HEK293 (cell line): ENCODE data around the gene MS4A18.

Experiments
- CTCF ChIA-PET: fragments of 350-600 bp; formaldehyde crosslinking; extraction: SDS; loops from one replicate; lab custom pipeline; 2021; ENCODE audit warnings: antibody characterized with exemption; lab: Yijun Ruan, JAX
- POLR2A ChIA-PET: fragments of 300-600 bp; formaldehyde crosslinking; extraction: SDS; loops from one replicate; lab custom pipeline; 2020; ENCODE audit warnings: antibody characterized with exemption, inconsistent platforms; lab: Yijun Ruan, JAX
- H3K27ac ChIP-seq: fragments of 200-500 bp; sonication (Bioruptor generic); 2 replicates; pipeline ENCODE4 v1.5.1; 2014; ENCODE audit warnings: low read depth, low read length, control low read depth, inconsistent platforms; ENCODE audit errors: extremely low read depth
- H3K36me3 ChIP-seq, 2 experiments: fragments of 200-500 bp in 1 of 2; sonication (Bioruptor generic) in 1 of 2; 1 replicate in 1 of 2; 2 replicates in 1 of 2; pipeline ENCODE4 v1.5.1; 2014 to 2017; ENCODE audit warnings: inconsistent platforms in 2 of 2, low read length in 2 of 2; ENCODE audit not compliant: control insufficient read depth in 2 of 2, insufficient read depth in 1 of 2
- H3K4me1 ChIP-seq: fragments of 200-500 bp; sonication (Bioruptor generic); 2 replicates; pipeline ENCODE4 v1.5.1; 2014; ENCODE audit warnings: mild to moderate bottlenecking, low read length, inconsistent platforms; ENCODE audit not compliant: control insufficient read depth, insufficient read depth
- H3K4me3 ChIP-seq: 2 replicates; pipeline ENCODE4 v1.5.1; 2011; ENCODE audit warnings: low read depth, mild to moderate bottlenecking, control low read depth, low read length, moderate library complexity
- H3K9me3 ChIP-seq: fragments of 200-500 bp; sonication (Bioruptor generic); 2 replicates; pipeline ENCODE4 v1.5.1; 2014; ENCODE audit warnings: low read depth, low read length, inconsistent platforms; ENCODE audit not compliant: control insufficient read depth, insufficient read depth
- EGR2 ChIP-seq: fragments of 450-650 bp; formaldehyde crosslinking; IDR thresholded peaks from 2 replicates; pipeline ENCODE4 v1.5.1; 2016; ENCODE audit warnings: low read depth, missing biosample characterization, missing genetic modification characterization
- HOXD13 ChIP-seq: sonication (generic); formaldehyde crosslinking; IDR thresholded peaks from 2 replicates; pipeline ENCODE4 v1.8.0; 2022; ENCODE audit warnings: missing genetic modification reagents, borderline replicate concordance
- KLF1 ChIP-seq: fragments of 450-650 bp; formaldehyde crosslinking; IDR thresholded peaks from 2 replicates; pipeline ENCODE4 v1.5.1; 2016; ENCODE audit warnings: missing biosample characterization, missing genetic modification characterization
- OSR2 ChIP-seq: fragments of 450-650 bp; formaldehyde crosslinking; IDR thresholded peaks from 2 replicates; pipeline ENCODE4 v1.5.1; 2016; ENCODE audit warnings: missing biosample characterization, missing genetic modification characterization
- SETDB1 ChIP-seq: IDR thresholded peaks from one replicate; pipeline ENCODE4 v1.6.1; 2017; ENCODE audit warnings: mild to moderate bottlenecking, low read length, moderate library complexity, mixed read lengths; ENCODE audit not compliant: insufficient read length
- YY2 ChIP-seq: fragments of 450-650 bp; formaldehyde crosslinking; IDR thresholded peaks from 2 replicates; pipeline ENCODE4 v1.5.1; 2016; ENCODE audit warnings: missing biosample characterization, missing genetic modification characterization
- ZNF146 ChIP-seq: fragments of 450-650 bp; formaldehyde crosslinking; IDR thresholded peaks from 2 replicates; pipeline ENCODE4 v1.5.1; 2016; ENCODE audit warnings: missing biosample characterization, missing genetic modification characterization
- ZNF214 ChIP-seq: fragments of 450-650 bp; formaldehyde crosslinking; IDR thresholded peaks from 2 replicates; pipeline ENCODE4 v1.5.1; 2017; ENCODE audit warnings: missing biosample characterization, mild to moderate bottlenecking, missing genetic modification characterization, borderline replicate concordance
- ZNF292 ChIP-seq: fragments of 450-650 bp; formaldehyde crosslinking; IDR thresholded peaks from 2 replicates; pipeline ENCODE4 v1.5.1; 2016; ENCODE audit warnings: low read depth, missing biosample characterization, missing genetic modification characterization, borderline replicate concordance
- ZNF521 ChIP-seq: fragments of 450-650 bp; formaldehyde crosslinking; IDR thresholded peaks from 2 replicates; pipeline ENCODE4 v1.5.1; 2017; ENCODE audit warnings: missing biosample characterization, mild to moderate bottlenecking, missing genetic modification characterization
- ZNF549 ChIP-seq: fragments of 450-650 bp; IDR thresholded peaks from 2 replicates; pipeline ENCODE4 v1.5.1; 2018; ENCODE audit warnings: missing biosample characterization, missing genetic modification characterization, mild to moderate bottlenecking, inconsistent platforms, moderate library complexity
- ZNF585B ChIP-seq: fragments of 450-650 bp; formaldehyde crosslinking; IDR thresholded peaks from 2 replicates; pipeline ENCODE4 v1.5.1; 2016; ENCODE audit warnings: missing biosample characterization, missing genetic modification characterization
- ZNF629 ChIP-seq: fragments of 450-650 bp; formaldehyde crosslinking; IDR thresholded peaks from 2 replicates; pipeline ENCODE4 v1.5.1; 2017; ENCODE audit warnings: missing biosample characterization, missing genetic modification characterization
- ZNF664 ChIP-seq: fragments of 450-650 bp; formaldehyde crosslinking; IDR thresholded peaks from 2 replicates; pipeline ENCODE4 v1.5.1; 2016; ENCODE audit warnings: missing biosample characterization, missing genetic modification characterization
- ZNF76 ChIP-seq: fragments of 450-650 bp; formaldehyde crosslinking; IDR thresholded peaks from 2 replicates; pipeline ENCODE4; 2016; ENCODE audit warnings: low read depth, missing biosample characterization, missing genetic modification characterization, borderline replicate concordance
- ZNF791 ChIP-seq: fragments of 450-650 bp; formaldehyde crosslinking; IDR thresholded peaks from 2 replicates; pipeline ENCODE4 v1.5.1; 2016; ENCODE audit warnings: missing biosample characterization, missing genetic modification characterization
- ZNF843 ChIP-seq: fragments of 450-650 bp; formaldehyde crosslinking; IDR thresholded peaks from 2 replicates; pipeline ENCODE4 v1.5.1; 2016; ENCODE audit warnings: missing biosample characterization, missing genetic modification characterization
- TF ChIP-seq, protein P1 (sequence below): fragments of 450-650 bp; formaldehyde crosslinking; IDR thresholded peaks from 2 replicates; pipeline ENCODE4 v1.5.1; 2016; ENCODE audit warnings: missing biosample characterization, missing genetic modification characterization
- TF ChIP-seq, protein P2 (sequence below): sonication (generic); formaldehyde crosslinking; IDR thresholded peaks from 2 replicates; pipeline ENCODE4 v1.8.1; 2022; ENCODE audit warnings: mild to moderate bottlenecking, moderate library complexity, missing genetic modification reagents
- TF ChIP-seq, protein P3 (sequence below): fragments of 450-650 bp; formaldehyde crosslinking; IDR thresholded peaks from 2 replicates; pipeline ENCODE4 v1.5.1; 2016; ENCODE audit warnings: missing biosample characterization, missing genetic modification characterization

Gene MS4A18

DNA sequence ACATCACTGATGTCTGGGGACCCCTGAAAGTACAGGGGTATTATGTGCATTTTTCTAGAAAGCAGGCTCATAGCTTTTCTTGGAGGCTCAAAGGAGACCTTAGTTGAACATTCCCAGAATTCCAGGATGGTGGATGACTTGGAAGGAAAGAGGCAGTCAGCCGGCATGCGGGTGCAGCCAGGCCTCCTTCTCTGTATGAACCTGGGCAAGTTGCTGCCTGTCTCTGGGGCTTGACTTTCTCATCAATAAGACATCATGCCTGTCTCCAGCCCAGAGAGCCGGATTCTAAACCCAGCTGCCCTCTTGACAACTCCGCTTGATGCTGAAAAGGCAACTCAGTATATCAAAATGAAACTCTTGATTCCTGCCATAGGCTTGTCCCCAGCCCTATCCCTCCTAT is 44.8 kb downstream of the MS4A18 start:
- Histone ChIP-seq H3K4me1 (no peaks in the 10 kb centered on the region), H3K4me3 (no peak overlapping the region), H3K9me3 (no peaks in the 10 kb centered on the region), H3K27ac (no peak overlapping the region), H3K36me3 (no peaks in the 10 kb centered on the region)
- TF ChIP-seq, protein P1, sequence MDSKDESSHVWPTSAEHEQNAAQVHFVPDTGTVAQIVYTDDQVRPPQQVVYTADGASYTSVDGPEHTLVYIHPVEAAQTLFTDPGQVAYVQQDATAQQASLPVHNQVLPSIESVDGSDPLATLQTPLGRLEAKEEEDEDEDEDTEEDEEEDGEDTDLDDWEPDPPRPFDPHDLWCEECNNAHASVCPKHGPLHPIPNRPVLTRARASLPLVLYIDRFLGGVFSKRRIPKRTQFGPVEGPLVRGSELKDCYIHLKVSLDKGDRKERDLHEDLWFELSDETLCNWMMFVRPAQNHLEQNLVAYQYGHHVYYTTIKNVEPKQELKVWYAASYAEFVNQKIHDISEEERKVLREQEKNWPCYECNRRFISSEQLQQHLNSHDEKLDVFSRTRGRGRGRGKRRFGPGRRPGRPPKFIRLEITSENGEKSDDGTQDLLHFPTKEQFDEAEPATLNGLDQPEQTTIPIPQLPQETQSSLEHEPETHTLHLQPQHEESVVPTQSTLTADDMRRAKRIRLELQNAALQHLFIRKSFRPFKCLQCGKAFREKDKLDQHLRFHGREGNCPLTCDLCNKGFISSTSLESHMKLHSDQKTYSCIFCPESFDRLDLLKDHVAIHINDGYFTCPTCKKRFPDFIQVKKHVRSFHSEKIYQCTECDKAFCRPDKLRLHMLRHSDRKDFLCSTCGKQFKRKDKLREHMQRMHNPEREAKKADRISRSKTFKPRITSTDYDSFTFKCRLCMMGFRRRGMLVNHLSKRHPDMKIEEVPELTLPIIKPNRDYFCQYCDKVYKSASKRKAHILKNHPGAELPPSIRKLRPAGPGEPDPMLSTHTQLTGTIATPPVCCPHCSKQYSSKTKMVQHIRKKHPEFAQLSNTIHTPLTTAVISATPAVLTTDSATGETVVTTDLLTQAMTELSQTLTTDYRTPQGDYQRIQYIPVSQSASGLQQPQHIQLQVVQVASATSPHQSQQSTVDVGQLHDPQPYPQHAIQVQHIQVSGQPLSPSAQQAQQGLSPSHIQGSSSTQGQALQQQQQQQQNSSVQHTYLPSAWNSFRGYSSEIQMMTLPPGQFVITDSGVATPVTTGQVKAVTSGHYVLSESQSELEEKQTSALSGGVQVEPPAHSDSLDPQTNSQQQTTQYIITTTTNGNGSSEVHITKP (tag by site-specific recombination), result no peak
- TF ChIP-seq ZNF629 (tag by site-specific recombination) (no peak), ZNF549 (no peak), KLF1 (tag by site-specific recombination) (no peak), YY2 (tag by site-specific recombination) (no peak), OSR2 (no peak), ZNF214 (tag by site-specific recombination) (no peak), ZNF76 (no peak), ZNF521 (tag by site-specific recombination) (no peak), ZNF146 (tag by site-specific recombination) (no peak), HOXD13 (CRISPR knock-in tag) (no peak), EGR2 (tag by site-specific recombination) (no peak), ZNF791 (tag by site-specific recombination) (no peak), SETDB1 (no peak), ZNF843 (no peak), ZNF292 (tag by site-specific recombination) (no peak), ZNF664 (tag by site-specific recombination) (no peak), ZNF585B (tag by site-specific recombination) (no peak)
- TF ChIP-seq, protein P2, sequence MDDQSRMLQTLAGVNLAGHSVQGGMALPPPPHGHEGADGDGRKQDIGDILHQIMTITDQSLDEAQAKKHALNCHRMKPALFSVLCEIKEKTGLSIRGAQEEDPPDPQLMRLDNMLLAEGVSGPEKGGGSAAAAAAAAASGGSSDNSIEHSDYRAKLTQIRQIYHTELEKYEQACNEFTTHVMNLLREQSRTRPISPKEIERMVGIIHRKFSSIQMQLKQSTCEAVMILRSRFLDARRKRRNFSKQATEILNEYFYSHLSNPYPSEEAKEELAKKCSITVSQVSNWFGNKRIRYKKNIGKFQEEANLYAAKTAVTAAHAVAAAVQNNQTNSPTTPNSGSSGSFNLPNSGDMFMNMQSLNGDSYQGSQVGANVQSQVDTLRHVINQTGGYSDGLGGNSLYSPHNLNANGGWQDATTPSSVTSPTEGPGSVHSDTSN (CRISPR knock-in tag), result no peak
- TF ChIP-seq, protein P3, sequence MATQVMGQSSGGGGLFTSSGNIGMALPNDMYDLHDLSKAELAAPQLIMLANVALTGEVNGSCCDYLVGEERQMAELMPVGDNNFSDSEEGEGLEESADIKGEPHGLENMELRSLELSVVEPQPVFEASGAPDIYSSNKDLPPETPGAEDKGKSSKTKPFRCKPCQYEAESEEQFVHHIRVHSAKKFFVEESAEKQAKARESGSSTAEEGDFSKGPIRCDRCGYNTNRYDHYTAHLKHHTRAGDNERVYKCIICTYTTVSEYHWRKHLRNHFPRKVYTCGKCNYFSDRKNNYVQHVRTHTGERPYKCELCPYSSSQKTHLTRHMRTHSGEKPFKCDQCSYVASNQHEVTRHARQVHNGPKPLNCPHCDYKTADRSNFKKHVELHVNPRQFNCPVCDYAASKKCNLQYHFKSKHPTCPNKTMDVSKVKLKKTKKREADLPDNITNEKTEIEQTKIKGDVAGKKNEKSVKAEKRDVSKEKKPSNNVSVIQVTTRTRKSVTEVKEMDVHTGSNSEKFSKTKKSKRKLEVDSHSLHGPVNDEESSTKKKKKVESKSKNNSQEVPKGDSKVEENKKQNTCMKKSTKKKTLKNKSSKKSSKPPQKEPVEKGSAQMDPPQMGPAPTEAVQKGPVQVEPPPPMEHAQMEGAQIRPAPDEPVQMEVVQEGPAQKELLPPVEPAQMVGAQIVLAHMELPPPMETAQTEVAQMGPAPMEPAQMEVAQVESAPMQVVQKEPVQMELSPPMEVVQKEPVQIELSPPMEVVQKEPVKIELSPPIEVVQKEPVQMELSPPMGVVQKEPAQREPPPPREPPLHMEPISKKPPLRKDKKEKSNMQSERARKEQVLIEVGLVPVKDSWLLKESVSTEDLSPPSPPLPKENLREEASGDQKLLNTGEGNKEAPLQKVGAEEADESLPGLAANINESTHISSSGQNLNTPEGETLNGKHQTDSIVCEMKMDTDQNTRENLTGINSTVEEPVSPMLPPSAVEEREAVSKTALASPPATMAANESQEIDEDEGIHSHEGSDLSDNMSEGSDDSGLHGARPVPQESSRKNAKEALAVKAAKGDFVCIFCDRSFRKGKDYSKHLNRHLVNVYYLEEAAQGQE, result no peak
- CTCF ChIA-PET, result interaction anchor here (0.6 to 1.0 kb wide), 2 partner anchors 9 to 13 kb away, joined by 4 to 6 read pairs; partner anchors contain the start of gene MS4A15
- POLR2A ChIA-PET, result no interaction called here
